Measurements from ENCODE around the gene SYNGR2.
A peak's percentile ranks its signal among the peaks of the same experiment; 100 is the strongest.

Gene SYNGR2, protein sequence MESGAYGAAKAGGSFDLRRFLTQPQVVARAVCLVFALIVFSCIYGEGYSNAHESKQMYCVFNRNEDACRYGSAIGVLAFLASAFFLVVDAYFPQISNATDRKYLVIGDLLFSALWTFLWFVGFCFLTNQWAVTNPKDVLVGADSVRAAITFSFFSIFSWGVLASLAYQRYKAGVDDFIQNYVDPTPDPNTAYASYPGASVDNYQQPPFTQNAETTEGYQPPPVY

DNA sequence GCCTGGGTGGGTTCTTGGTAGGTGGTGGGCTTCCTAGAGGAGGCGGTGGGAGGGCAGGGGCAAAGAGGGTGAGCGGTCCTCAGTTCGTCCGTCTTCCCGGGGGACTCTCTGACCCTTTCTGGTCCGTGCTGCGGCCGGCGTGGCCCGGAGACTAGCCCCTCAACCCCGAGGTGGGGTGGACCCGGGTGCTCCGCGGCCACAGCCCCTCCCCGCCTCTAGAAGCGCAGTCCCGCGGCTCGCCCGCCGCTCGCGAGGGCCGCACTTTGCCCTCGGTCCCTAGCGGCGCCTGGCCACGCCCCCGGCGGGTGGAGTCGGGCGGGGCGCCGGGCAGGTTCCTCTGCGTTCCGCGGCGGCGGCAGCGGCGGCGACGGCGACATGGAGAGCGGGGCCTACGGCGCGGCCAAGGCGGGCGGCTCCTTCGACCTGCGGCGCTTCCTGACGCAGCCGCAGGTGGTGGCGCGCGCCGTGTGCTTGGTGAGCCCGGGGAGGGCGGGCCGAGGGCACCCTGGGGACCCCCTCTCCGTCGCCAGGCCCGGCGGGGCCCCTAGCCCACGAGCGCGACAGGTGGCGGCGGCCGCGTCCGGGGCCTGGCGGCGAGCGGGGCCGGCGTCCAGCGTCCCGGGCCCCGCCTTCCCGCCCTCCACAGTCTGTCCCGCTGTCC lies at the start of gene SYNGR2:
TSS of gene SYNGR2 (plus strand) at position 340 of the 661 bp plus-strand sequence. CDS start at position 376, 36 bp downstream.
- DNase-seq (ENCODE audit: low read depth) = peak; percentile 82

- DNase-seq (ENCODE audit: low read depth) = no peak
These were observed 49.6 kb upstream of the SYNGR2 start for GRCh38 chr17:78118801-78119241.

DNA sequence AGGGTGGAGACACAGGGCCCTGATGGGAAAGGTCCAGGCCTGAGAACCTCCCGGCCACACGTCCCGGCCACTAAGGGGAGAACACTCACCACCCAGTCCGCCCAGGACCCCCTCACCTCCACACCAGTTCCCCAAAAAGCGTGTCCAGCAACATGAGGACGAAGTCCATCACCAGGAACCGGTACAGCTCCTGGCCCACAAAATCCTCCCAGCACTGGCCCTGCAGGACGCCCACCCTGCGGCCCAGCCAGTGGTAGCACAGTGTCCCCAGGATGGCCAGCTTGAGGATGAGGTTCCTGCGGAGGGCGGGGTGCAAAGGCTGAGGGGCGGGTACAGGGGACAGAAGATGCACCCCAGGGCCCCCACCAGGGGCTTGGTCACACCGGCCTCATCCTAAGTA lies 47.8 kb upstream of the SYNGR2 start:
- no peak for DNase-seq (ENCODE audit: low read depth)

GRCh38 chr17:78120971-78121800 lies 47.2 kb upstream of the SYNGR2 start:
- DNase-seq (ENCODE audit: low read depth) = no peak

DNA sequence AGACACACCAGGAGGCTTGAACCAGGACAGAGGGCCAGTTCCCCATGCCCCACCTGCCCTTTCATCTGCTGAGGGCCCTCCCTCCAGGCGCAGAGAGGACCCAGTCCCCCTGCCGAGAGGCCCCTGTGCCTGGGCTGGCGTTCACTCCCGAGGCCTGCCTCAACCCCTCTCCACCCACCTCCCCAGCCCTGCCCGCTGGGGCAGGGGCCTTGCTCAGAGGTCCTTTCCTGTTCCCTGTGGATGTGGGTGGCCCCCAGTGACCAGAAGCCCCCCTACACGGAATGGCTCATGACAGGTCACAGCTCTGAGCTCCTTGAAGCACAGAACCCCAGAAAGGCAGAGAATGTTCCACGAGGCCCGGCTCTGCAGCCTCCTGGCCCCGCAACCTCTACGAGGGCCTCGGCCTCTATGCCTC lies 46.6 kb upstream of the SYNGR2 start:
- no peak for DNase-seq (ENCODE audit: low read depth)

GRCh38 chr17:78122216-78122930 lies 46.0 kb upstream of the SYNGR2 start:
- no peak for DNase-seq (ENCODE audit: low read depth)

GRCh38 chr17:78122931-78123249 lies 45.5 kb upstream of the SYNGR2 start:
- DNase-seq (ENCODE audit: low read depth) = no peak

GRCh38 chr17:78123258-78123929 lies 45.0 kb upstream of the SYNGR2 start:
- no peak for DNase-seq (ENCODE audit: low read depth)

- no peak for DNase-seq (ENCODE audit: low read depth)
These were observed 44.1 kb upstream of the SYNGR2 start for GRCh38 chr17:78124081-78124835.

- DNase-seq (ENCODE audit: low read depth) = no peak
These were observed 43.6 kb upstream of the SYNGR2 start for GRCh38 chr17:78124836-78125137.

- no peak for DNase-seq (ENCODE audit: low read depth)
These were observed 43.1 kb upstream of the SYNGR2 start for GRCh38 chr17:78125138-78125913.

DNA sequence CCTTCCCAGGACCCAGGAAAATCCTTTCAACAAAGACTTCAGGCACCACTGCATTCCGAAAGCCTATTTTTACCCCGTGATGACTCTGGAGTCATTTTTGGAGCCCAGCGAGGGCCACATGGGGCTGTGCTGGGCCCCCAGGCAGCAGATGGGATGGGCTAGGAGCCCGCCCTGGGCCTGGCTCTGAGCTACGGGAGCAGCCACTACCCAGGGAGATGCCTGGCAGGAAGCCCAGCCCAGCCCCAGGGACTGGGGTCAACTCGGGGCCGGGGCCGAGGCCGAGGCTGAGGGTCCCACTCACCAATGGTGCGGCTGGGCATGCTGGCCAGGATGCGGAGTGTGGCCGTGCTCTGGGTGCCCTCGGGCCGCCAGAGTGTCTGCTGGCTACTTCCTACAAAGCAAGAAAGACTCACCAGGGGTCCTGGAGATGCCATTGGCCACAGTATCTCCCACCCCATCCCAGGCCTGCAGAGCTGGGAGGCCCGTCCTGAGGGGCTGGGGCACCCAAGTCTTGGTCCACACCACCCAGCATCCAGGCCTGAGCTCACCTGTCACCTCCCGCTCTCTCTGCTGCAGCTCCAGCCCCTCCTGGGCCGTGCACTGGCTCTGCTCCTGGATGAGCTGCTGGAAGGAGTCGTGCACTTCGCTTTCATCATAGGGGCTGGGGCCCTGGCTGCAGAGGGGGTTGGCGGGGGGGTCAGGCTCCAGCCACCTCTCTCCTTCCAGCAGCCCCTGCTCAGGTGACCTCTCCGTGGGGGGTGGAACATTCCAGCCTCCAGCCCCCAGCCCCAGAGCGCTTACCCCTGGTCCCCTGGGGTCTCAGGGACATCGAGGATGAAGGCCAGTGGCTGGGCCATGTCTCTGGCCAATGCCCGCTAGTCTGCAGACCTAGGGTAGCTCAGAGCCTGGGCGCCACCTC lies 42.1 kb upstream of the SYNGR2 start:
- no peak for DNase-seq (ENCODE audit: low read depth)

GRCh38 chr17:78126895-78127238 lies 41.5 kb upstream of the SYNGR2 start:
- no peak for DNase-seq (ENCODE audit: low read depth)

DNA sequence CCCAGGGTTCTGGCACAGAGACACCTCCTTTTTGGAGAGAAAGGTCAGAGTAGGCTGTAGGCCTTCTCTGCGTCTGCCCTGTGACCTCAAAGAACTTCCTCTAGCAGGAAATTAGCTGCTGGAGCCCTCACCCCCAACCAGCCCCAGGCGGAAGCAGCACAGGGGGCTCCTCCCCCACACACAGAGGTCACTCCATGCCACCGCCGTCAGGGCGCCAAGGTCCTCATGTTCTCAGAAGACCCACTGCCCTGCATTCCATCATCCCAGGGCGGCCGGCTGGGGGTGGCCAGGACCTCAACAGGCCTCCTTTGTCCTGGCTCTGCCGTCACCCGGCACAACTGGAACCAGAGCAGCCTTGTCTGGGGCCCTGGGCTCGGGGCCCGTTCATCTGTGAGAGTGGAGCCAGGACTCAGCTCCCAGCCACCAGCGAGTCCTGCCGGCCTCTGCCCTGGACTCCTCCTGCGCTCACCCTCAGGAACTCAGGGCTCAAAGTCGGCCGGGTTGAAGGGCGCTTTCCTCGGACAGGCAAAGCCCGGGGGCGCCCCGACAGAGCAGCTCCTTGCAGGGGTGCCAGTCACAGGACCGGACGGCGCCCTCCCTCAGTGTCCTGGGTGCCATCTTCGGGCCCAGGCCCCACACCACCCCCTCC lies 41.0 kb upstream of the SYNGR2 start:
- DNase-seq (ENCODE audit: low read depth) = no peak

GRCh38 chr17:78127888-78128550 lies 40.4 kb upstream of the SYNGR2 start:
- DNase-seq (ENCODE audit: low read depth) = no peak

- DNase-seq (ENCODE audit: low read depth) = peak; percentile 42
These were observed 39.6 kb upstream of the SYNGR2 start, which contains the start of gene TMC6 for GRCh38 chr17:78128551-78129350. TSS of gene TMC6 (minus strand) at chr17:78128755. CDS start at chr17:78126832, 1,923 bp downstream.

- DNase-seq (ENCODE audit: low read depth) = no peak
These were observed 38.9 kb upstream of the SYNGR2 start for GRCh38 chr17:78129351-78130089.
